Hematopoietic multipotent progenitor cell treated with erythropoietin and hydrocortisone succinate and interleukin-3 and kit ligand, for 4 days (in vitro differentiated cells): ENCODE measurements around the gene AQP12B.
"Not testable (repeated sequence)": the region's sequence is repeated elsewhere in the genome, so short reads cannot be mapped to it uniquely, and the experiment has no call there.

Experiments used
- DNase-seq: peaks from one replicate; pipeline ENCODE4 v3.0.0-alpha.2; 2015

AQP12B gene

GRCh38 chr2:240682431-240683224 is at the start of gene AQP12B:
AQP12B (minus strand) TSS chr2:240682885; CDS start chr2:240682837, 48 bp downstream.
- not testable (repeated sequence) for DNase-seq

- DNase-seq = no peak
These were observed 49.5 kb upstream of the AQP12B start for GRCh38 chr2:240732184-240732583.

- no peak for DNase-seq
These were observed 48.5 kb upstream of the AQP12B start for GRCh38 chr2:240731178-240731545.

DNA sequence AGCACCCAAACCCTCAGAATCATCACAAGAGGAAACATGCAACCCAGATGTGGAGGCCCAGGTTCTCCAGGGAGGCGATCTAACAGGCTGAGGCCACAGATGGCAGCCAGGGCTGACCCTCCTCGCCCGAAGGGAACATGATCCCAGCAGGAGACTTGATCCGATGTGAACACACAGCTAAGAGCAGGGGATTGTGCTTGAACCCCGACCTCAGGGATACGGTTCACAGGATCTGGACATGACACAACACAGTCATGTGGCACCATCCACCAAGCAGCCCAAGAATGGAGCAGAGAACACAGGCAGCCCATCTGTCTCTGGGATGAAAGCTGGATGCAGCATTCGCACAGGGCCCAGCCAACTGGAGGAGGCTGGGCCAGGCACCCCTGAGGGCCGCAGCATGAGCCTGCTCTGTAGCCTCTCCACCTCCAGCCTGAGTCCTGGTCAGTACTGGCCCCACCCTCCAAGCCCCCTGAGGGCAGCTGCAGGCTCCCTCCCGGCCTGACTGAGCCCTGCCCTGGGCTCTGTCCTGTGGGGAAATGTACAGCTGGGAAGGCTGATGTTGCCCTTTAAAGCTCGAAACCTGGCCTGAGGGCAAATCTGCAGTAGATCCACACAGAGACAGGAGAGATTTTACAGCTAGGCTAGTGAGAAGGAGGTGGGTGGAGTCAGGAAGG is 48.0 kb upstream of the AQP12B start:
- no peak for DNase-seq

DNA sequence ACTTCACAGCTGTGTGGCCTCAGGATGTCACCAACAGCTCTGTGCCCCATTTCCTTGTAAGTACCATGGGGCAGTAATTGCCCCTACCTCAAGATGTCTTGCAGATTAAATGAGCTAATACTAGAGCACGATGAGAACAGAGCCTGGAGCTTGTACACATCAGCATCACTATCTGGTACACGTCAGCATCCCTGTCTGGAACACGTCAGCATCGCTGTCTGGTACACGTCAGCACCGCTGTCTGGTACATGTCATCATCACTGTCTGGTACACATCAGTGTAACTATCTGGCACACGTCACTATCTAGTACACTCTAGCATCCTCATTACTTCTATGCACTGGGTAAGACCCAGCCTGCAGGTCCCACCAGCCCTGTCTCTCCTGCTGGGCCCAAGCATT is 46.1 kb upstream of the AQP12B start:
- no peak for DNase-seq

DNA sequence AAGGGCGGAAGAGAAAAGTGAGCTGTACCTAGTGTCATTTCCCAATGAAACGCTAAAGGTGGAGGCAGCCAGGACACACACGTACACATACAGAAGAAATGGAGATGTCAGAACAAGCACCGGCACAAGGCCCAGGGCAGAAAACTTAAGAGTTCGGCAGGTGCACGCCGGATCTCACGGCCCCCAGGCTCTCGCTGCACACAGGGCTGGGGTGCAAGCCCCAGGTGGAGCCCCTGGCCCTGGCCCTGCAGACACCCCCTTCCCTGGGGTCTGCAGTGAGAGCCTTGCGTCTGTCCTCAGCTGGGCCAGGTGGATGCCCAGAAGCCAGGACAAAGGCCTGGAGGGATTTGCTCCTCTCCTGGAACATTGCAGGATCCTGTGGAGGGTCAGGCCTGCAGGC is 45.7 kb upstream of the AQP12B start:
- no peak for DNase-seq

GRCh38 chr2:240727913-240728312 is 45.2 kb upstream of the AQP12B start:
- DNase-seq = no peak

- no peak for DNase-seq
These were observed 44.8 kb upstream of the AQP12B start for GRCh38 chr2:240727439-240727838.

DNA sequence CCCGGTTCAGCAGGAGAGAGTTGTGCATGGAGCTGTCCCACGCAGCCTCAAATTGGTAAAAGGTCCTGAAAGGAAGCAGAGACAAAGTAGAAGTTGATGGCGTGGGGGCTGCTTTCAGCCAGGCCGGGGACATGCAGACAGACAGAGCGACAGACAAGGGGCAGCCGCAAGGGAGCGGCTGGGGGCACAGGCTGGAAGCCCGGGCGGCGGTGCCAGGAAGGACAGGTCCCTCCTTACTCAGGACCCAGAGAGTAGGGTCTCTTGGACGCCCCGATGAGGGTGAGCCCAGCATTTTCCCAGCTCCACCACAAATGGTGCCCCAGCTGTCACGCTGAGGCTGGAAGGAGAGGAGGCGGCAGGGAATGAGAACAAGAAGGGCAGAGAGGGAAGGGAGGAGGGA is 44.2 kb upstream of the AQP12B start:
- no peak for DNase-seq

DNA sequence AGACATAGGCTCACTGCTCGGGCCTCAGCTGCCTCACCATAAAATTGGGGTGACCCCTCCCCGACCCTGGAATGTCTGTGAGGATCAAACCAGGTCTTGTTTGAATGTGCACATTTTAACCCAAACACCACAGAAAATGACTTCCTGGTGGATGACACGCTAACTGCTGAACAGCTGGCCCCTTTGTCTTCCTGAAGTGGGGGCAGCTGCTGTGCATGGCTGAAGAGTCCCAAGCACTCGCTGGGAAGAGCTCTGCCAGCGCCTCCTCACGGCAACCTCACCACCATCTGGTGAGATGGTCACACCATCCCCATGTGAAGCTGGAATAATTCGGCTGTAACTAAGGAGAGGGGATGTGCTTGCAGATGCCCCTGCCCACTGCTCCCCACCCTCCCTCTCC is 43.0 kb upstream of the AQP12B start:
- DNase-seq = no peak

DNA sequence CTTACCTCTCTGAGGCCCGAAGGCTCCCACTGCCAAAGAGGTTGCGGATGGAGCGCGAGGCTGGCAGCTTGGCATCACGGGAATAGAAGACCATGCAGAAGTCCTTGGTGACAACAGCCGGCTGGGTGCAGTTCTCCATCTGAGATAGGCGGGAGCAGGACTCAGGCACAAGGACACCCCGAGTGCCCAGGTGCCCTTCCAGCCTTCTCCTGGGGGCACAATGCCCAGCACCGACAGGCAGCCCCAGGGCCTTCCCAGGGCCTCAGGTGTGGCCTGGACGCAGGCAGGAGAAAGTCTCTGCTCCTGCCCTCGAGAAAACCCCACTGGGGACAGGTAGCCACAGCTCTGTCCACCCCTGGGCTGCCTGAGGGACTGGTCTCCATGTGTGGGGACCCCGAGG is 42.6 kb upstream of the AQP12B start:
- no peak for DNase-seq

DNA sequence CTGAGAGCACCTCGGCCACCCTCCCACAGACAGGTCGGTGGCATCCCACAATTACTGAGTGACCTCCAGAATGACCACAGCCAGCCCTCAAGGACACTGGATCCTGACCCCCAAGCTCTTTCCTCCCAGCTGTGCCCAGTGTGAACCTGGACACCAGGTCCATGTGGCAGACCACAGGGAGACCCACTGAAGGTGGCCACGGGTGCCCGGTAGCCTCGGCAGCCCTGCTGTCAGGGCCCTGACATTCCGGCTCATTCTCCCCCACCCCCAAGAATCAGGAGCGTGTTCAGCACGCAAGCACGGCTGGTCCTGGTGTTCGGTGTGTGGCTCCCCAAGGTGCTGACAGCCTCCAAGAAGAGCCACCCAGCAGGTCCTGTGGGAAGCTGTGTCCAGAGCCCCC is 41.7 kb upstream of the AQP12B start:
- DNase-seq = no peak

DNA sequence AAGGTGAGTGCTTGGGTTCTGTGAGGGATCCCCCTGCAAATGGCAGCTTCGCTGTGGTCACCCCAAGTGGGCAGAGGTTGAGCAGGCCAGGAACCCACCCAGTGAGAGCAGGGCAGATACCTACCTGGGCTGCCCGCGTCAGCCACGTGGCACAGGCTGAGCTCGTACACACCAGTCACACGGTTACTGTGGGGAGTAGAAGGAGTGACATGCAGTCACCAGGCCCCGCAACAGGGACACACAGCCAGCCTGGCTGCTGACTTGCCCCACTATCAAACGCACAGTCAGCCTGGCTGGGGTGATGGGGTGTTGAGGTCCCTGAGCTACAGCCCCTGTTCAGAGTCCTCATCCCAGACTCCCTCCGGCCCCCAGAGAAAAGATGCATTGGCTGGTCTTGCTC is 41.2 kb upstream of the AQP12B start:
- no peak for DNase-seq

DNA sequence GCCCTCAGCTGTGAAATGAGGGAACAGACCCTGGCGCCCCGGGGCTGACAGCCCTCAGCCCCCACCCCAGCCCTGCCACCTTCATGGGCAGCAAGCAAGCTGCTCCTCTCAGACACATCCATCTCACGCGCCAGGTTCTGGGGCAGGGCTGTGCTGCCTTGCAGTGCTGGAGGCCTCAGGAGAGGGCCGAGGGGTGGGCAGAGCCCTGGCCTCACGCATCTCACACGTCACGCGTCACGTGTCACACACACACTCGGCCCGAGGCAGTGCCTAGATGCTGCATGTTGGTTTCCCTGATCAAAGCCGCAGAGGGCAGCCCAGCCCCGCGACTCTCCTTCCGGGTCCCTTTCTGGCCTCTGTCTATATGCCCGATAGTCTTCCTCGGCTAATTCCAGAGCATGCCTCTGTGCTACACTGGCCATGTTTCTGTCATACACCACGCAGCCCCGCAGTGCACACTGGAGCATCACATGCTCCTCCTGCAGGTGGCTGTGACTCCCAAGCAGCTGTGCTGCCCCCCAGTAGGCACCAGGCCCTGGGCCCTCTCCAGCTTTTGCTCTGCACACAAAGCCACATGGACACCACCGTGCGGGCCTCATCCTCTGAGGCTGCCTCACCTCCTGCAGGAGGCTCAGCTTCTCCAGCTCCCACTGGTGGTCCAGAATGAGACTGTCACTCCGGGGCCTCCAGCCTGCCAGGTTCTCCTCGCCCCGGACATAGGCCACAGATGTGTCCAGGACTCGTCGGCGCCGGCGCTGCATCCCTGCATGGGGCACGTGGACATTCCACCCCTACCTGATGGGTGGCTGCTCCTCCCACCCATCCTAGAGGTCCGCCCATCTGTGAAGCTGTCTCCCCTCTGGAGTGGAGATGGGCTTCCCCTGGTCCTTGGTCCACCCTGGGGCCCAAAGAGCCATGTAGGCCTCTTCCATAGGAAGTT is 40.4 kb upstream of the AQP12B start:
- no peak for DNase-seq

DNA sequence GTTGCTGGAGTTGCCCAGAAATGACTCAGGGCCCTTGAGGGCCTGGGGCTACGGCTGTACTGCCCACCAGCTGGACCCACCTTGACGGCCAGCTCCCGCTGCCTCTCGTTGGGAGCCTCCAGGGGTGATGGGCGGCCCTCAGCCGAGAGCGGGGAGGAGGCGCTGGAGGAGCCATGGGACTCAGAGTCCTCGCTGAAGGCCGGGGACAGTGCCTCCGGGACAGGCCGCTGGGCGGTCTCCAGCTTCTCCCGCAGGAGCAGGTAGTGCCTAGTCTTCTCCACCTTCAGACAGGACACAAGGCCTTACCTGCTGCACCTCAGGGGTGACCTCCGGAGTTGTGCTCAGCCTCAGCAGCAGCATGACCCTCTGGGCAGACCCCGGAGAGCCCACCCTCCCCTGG is 39.7 kb upstream of the AQP12B start:
- DNase-seq = no peak

- DNase-seq = no peak
These were observed 39.0 kb upstream of the AQP12B start for GRCh38 chr2:240721596-240722180.

DNA sequence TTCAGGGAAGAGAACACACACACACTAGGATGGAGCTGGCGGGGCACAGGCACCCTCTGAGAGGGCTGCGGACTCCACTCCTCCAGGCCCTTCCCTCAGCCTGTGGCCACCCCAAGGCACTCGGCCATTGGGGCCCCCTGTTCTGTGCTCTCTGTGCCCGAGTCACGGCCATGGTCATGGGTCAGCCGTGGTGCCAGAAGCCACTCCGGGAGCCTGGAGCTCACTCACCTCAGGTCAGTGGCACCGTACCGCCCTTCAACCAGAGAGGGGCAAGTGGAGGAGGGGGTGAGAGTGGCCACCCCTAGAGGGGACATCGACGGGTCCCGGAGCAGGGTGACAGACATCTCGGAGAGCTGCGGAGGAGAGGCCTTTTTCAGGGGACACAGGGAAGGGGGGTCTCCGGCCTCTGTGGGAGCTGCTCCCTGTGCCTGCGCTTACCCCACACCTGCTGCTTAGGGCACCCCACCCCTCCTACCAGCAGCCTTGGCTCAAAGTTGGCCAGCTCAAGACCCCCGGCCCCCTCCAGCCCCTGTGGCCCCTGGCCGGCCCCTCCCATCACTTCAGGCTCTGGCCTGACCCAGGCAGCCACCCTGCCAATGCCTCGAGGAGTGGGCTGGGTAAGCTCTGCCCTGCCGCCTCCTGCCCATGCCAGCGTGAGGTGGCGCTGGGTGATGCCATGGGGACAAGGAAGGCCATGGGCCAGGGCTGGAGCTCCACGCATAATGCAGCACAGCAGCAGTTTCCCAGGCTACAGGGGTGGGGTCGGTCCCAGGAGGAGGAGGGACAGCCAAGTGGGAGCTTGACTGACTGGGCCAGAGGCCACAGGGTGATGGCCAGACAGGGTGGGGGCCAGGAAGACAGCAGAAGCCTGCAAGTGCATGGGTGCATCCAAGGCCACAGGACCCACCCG is 38.3 kb upstream of the AQP12B start:
- no peak for DNase-seq

- no peak for DNase-seq
These were observed 37.2 kb upstream of the AQP12B start for GRCh38 chr2:240719676-240720545.

- no peak for DNase-seq
These were observed 36.3 kb upstream of the AQP12B start for GRCh38 chr2:240718896-240719490.
